ENCODE measurements around the gene TAS2R50.

The TAS2R50 gene

DNA sequence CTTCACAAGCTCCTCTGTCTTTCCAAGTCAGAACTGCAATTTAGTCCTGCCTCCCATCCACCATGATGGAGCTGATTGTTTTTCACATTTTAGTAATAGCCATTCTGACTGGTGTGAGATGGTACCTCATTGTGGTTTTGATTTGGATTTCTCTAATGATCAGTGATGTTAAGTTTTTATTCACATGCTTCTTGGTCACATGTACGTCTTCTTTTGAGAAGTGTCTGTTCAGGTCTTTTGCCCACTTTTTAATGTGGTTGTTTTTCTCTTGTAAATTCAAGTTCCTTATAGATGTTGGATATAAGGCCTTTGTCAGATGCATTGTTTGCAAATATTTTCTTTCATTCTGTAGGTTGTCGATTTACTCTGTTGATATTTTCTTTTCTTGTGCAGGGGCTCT is 43.5 kb downstream of the TAS2R50 start:
- Histone ChIP-seq H3K9me3 (ENCODE audit: severe bottlenecking) (no peaks in the 10 kb centered on the region), H3K27ac (no peak overlapping the region), H3K36me3 (no peaks in the 10 kb centered on the region), H3K27me3 (ENCODE audit: insufficient read depth, low read depth, severe bottlenecking) (no peaks in the 10 kb centered on the region), H3K4me3 (ENCODE audit: low read depth, low read length) (no peak overlapping the region)
- TF ChIP-seq, protein P1, sequence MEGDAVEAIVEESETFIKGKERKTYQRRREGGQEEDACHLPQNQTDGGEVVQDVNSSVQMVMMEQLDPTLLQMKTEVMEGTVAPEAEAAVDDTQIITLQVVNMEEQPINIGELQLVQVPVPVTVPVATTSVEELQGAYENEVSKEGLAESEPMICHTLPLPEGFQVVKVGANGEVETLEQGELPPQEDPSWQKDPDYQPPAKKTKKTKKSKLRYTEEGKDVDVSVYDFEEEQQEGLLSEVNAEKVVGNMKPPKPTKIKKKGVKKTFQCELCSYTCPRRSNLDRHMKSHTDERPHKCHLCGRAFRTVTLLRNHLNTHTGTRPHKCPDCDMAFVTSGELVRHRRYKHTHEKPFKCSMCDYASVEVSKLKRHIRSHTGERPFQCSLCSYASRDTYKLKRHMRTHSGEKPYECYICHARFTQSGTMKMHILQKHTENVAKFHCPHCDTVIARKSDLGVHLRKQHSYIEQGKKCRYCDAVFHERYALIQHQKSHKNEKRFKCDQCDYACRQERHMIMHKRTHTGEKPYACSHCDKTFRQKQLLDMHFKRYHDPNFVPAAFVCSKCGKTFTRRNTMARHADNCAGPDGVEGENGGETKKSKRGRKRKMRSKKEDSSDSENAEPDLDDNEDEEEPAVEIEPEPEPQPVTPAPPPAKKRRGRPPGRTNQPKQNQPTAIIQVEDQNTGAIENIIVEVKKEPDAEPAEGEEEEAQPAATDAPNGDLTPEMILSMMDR (IDR thresholded peaks at IDR 0.05; ENCODE audit: low read depth, low read length) = no peak
- DNase-seq = no peak

DNA sequence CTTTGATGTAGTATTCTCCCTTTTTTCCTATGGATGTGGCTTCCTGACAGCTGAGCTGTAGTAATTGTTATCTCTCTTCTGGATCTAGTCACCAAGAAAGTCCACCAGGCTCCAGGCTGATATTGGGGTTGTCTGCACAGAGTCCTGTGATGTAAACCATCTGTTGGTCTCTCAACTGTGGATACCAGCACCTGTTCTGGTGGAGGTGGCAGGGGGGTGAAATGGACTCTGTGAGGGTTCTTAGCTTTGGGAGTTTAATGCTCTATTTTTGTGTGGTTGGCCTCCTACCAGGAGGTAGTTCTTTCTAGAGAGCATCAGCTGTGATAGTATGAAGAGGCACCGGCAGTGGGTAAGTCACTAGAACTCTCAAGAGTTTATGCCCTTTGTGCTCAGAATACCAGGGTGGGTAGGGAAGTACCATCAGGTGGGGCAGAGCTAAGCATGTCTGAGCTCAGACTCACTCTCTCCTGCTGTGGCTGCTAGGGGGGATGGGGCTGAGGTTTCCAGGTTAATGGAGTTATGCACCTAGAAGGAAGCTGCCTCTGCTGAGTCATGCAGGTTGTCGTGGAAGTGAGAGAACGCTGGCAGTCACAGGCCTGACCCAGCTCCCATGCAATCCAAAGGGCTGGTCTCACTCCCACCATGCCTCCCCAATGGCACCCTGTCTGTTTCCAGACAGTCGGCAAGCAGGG is 44.6 kb downstream of the TAS2R50 start:
- TF ChIP-seq, protein P1 (IDR thresholded peaks at IDR 0.05; ENCODE audit: low read depth, low read length) = no peak
- H3K4me3 ChIP-seq (ENCODE audit: low read depth, low read length) = no peak overlapping the region
- no peaks in the 10 kb centered on the region for H3K36me3 ChIP-seq
- H3K9me3 ChIP-seq (ENCODE audit: severe bottlenecking) = no peaks in the 10 kb centered on the region
- H3K27ac ChIP-seq = no peak overlapping the region
- no peak for DNase-seq
- H3K27me3 ChIP-seq (ENCODE audit: insufficient read depth, low read depth, severe bottlenecking) = no peaks in the 10 kb centered on the region

- H3K27ac ChIP-seq = no peak overlapping the region
- TF ChIP-seq, protein P1 (IDR thresholded peaks at IDR 0.05; ENCODE audit: low read depth, low read length) = no peak
- no peaks in the 10 kb centered on the region for H3K36me3 ChIP-seq
- no peak overlapping the region for H3K4me3 ChIP-seq (ENCODE audit: low read depth, low read length)
- DNase-seq = no peak
- no peaks in the 10 kb centered on the region for H3K9me3 ChIP-seq (ENCODE audit: severe bottlenecking)
- no peaks in the 10 kb centered on the region for H3K27me3 ChIP-seq (ENCODE audit: insufficient read depth, low read depth, severe bottlenecking)
Observed at GRCh38 chr12:10941369-10941768, 45.3 kb downstream of the TAS2R50 start.

DNA sequence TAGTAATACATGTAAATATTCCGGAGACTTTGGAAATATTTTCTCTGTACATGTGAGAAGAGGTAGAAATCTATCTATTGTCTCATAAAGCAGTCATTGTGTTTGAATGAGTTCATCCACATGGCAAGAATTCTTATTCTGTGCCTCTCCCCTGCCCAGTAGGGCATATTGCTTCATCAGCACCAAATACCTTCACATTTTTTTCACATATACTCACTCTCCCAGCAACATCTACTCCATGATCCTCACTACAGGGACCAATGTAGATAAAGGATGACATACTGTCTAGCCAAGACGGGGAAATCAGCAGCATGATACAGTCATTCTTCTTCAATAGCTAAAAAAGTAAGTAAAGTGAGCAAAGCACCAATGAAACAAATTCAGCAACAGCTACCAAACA is 46.3 kb downstream of the TAS2R50 start:
- Histone ChIP-seq H3K27me3 (ENCODE audit: insufficient read depth, low read depth, severe bottlenecking) (no peaks in the 10 kb centered on the region), H3K27ac (no peak overlapping the region), H3K36me3 (no peaks in the 10 kb centered on the region), H3K9me3 (ENCODE audit: severe bottlenecking) (no peaks in the 10 kb centered on the region), H3K4me3 (ENCODE audit: low read depth, low read length) (no peak overlapping the region)
- DNase-seq = no peak
- TF ChIP-seq, protein P1 (IDR thresholded peaks at IDR 0.05; ENCODE audit: low read depth, low read length) = no peak

GRCh38 chr12:10939163-10939562 is 47.5 kb downstream of the TAS2R50 start, which contains the start of gene TAS2R14:
Gene TAS2R14 (minus strand): TSS chr12:10939263. CDS start chr12:10939207, 56 bp downstream.
- TF ChIP-seq, protein P1 (IDR thresholded peaks at IDR 0.05; ENCODE audit: low read depth, low read length) = no peak
- DNase-seq = no peak
- H3K27ac ChIP-seq = no peak within 1 kb of the TSS

DNA sequence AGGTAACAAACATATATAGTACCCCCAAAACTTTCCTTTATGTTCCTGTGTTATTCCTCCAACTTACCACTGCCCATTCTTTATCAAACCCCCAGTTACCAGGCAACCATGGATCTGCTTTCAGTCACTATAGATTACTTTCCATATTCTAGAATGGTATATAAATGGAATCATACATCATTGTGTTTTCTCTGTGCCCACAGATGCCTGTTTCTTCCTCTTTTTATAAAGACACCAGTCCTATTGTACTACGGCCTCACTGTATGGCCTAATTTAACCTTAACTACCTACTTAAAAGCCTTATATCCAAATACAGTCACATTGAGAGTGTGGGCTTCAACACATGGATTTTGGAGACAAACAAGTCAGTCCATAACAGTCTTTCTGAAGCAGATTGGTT is 50.2 kb downstream of the TAS2R50 start:
- no peak overlapping the region for H3K4me3 ChIP-seq (ENCODE audit: low read depth, low read length)
- TF ChIP-seq, protein P1 (IDR thresholded peaks at IDR 0.05; ENCODE audit: low read depth, low read length) = no peak
- no peaks in the 10 kb centered on the region for H3K27me3 ChIP-seq (ENCODE audit: insufficient read depth, low read depth, severe bottlenecking)
- H3K27ac ChIP-seq = no peak overlapping the region
- no peaks in the 10 kb centered on the region for H3K36me3 ChIP-seq
- DNase-seq = no peak
- no peaks in the 10 kb centered on the region for H3K9me3 ChIP-seq (ENCODE audit: severe bottlenecking)

More at GRCh38 chr12:10939163-10939562, 47.5 kb downstream of the TAS2R50 start, which contains the start of gene TAS2R14:
- Histone ChIP-seq H3K27me3 (ENCODE audit: insufficient read depth, low read depth, severe bottlenecking) (no peaks in the 10 kb centered on the region), H3K9me3 (ENCODE audit: severe bottlenecking) (no peaks in the 10 kb centered on the region), H3K4me3 (ENCODE audit: low read depth, low read length) (no peak within 1 kb of the TSS), H3K36me3 (no peaks in the 10 kb centered on the region)

All from WERI-Rb-1 (cell line).